ENCODE data around the gene OBP2A. TPM values are rescaled to one million over a fixed set of nuclear protein-coding genes. Genes with fewer than 3 reads are reported as not detected.
"Not testable (repeated sequence)": the region's sequence is repeated elsewhere in the genome, so short reads cannot be mapped to it uniquely, and the experiment has no call there.

The OBP2A gene
- total and polyA plus RNA-seq, 9 donors, result not detected

DNA sequence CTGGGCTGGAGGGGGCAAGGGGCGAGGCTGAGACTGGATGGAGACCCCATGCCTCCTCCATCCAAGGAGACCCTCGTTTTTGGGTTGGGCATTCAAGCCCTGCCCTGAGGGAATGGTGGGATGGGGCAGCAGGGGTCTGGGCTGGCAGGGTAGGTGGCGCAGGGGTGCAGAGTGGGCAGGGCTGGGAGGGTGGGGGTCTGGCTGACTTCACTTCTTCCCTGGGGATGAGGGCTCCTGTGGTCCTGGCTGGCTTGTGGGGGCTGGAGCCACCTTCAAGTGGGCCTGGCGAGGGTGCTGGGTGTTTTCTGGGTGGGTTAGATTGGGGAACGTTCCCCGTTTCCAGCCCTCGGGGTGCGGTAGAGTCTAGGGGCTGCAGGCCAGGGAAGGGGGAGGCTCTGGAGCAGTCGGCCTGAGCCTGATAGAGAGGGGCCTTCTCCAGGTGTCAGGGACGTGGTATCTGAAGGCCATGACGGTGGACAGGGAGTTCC lies 24.3 kb upstream of the OBP2A start:
- 86% methylated on average over 5 of the region's 11 CpGs for WGBS (ENCODE audit: insufficient coverage)
- Histone ChIP-seq H3K4me3 (ENCODE audit: low read length) (no peak overlapping the region), H3K9me3 (replicated peaks; ENCODE audit: control insufficient read depth, low read depth, low read length) (no peaks in the 10 kb centered on the region), H3K4me1 (ENCODE audit: control insufficient read depth, insufficient read depth, low read length) (no peaks in the 10 kb centered on the region), H3K36me3 (ENCODE audit: control insufficient read depth, insufficient read depth, low read length) (no peaks in the 10 kb centered on the region), H3K27ac (ENCODE audit: low read length) (no peak overlapping the region), H3K27me3 (ENCODE audit: control insufficient read depth, insufficient read depth, low read length) (peaks cover 2% of the 10 kb centered on the region)
- DNase-seq, result no peak

DNA sequence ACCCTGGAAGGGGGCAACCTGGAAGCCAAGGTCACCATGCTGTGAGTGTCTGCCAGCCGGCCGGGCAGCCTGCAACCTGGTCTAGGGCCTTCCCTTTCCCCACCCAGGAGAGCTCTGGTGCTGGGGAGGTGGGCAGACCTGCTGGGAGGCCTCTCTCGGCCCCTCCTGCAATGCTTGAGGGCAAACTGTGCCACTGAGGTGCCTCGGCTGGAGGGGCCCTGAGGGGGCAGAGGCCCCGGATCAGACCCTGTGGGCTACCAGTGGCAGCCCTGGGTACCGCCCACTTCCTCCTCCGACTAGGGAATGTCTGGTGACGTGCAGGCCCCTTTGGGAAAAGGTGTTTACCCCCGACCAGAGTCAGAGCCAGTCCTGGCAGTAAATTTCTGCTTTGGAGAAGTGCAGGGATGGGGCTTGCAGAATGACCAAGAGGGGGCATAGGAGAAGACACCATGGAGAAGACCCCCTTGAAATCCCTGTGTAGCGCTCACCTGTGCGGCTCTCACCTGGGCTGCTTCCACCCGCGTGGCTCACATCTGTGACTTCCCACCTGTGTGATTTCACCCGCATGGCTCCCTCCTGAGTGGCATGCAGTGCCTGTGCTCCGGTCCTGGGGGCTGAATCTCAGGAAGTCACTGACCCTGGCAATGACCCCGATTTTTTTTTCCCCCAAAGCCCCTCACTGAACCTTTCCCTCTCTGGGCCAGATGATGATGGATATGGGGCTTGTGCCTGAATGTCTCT lies 23.6 kb upstream of the OBP2A start:
- Histone ChIP-seq H3K27ac (ENCODE audit: low read length) (no peak overlapping the region), H3K4me1 (ENCODE audit: control insufficient read depth, insufficient read depth, low read length) (no peaks in the 10 kb centered on the region), H3K27me3 (ENCODE audit: control insufficient read depth, insufficient read depth, low read length) (peaks cover 2% of the 10 kb centered on the region), H3K36me3 (ENCODE audit: control insufficient read depth, insufficient read depth, low read length) (no peaks in the 10 kb centered on the region), H3K4me3 (ENCODE audit: low read length) (no peak overlapping the region), H3K9me3 (replicated peaks; ENCODE audit: control insufficient read depth, low read depth, low read length) (no peaks in the 10 kb centered on the region)
- DNase-seq, result no peak
- WGBS (ENCODE audit: insufficient coverage), result 56% methylated on average over 12 of the region's 16 CpGs

DNA sequence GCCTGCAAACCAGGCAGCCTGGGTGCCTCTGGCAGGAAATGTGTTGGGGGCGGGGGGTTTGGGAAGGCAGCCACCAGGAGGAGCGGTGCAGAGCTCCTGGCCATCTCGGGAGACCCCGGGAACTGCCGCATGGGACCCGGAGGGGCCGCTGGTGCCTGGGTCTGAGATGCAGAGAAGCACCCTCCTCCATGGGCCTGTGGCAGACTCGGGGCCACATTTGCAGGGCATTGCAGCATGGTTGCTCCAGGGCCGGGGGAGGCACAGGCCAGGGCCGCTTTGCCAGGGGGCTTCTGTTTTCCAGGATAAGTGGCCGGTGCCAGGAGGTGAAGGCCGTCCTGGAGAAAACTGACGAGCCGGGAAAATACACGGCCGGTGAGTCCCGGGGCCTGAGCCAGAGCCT lies 23.0 kb upstream of the OBP2A start:
- Histone ChIP-seq H3K4me3 (ENCODE audit: low read length) (no peak overlapping the region), H3K36me3 (ENCODE audit: control insufficient read depth, insufficient read depth, low read length) (no peaks in the 10 kb centered on the region), H3K27me3 (ENCODE audit: control insufficient read depth, insufficient read depth, low read length) (peaks cover 2% of the 10 kb centered on the region), H3K9me3 (replicated peaks; ENCODE audit: control insufficient read depth, low read depth, low read length) (no peaks in the 10 kb centered on the region), H3K27ac (ENCODE audit: low read length) (no peak overlapping the region), H3K4me1 (ENCODE audit: control insufficient read depth, insufficient read depth, low read length) (no peaks in the 10 kb centered on the region)
- WGBS (ENCODE audit: insufficient coverage), result 46% methylated on average over 13 of the region's 17 CpGs
- DNase-seq, result no peak

DNA sequence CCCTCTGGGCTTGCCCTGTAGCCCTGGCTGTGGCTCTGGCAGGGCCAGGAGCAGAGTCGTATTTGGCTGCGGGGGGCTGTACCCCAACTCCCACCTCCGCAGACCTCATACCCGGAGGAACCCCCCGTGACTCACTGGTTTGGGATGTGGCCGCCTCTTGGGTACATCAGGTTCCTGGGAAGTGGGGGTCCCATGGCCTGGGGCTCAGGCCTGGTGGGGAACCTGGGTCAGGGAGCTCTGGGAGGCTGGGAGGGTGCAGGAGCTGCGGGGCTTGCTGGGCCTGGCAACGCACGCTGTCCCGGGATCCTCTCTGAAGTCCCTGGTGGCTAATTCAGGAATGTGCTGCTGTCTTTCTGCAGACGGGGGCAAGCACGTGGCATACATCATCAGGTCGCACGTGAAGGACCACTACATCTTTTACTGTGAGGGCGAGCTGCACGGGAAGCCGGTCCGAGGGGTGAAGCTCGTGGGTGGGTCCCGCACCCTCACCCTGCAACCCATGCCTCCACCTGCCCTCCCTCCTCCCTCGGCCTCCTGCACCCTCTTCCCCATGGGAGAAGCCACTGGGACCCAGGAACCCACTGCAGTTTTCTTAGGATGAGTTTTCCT lies 22.3 kb upstream of the OBP2A start:
- Histone ChIP-seq H3K9me3 (replicated peaks; ENCODE audit: control insufficient read depth, low read depth, low read length) (no peaks in the 10 kb centered on the region), H3K27ac (ENCODE audit: low read length) (no peak overlapping the region), H3K4me3 (ENCODE audit: low read length) (no peak overlapping the region), H3K4me1 (ENCODE audit: control insufficient read depth, insufficient read depth, low read length) (no peaks in the 10 kb centered on the region), H3K36me3 (ENCODE audit: control insufficient read depth, insufficient read depth, low read length) (no peaks in the 10 kb centered on the region), H3K27me3 (ENCODE audit: control insufficient read depth, insufficient read depth, low read length) (peaks cover 2% of the 10 kb centered on the region)
- 68% methylated on average over 21 of the region's 21 CpGs for WGBS (ENCODE audit: insufficient coverage)
- no peak for DNase-seq

DNA sequence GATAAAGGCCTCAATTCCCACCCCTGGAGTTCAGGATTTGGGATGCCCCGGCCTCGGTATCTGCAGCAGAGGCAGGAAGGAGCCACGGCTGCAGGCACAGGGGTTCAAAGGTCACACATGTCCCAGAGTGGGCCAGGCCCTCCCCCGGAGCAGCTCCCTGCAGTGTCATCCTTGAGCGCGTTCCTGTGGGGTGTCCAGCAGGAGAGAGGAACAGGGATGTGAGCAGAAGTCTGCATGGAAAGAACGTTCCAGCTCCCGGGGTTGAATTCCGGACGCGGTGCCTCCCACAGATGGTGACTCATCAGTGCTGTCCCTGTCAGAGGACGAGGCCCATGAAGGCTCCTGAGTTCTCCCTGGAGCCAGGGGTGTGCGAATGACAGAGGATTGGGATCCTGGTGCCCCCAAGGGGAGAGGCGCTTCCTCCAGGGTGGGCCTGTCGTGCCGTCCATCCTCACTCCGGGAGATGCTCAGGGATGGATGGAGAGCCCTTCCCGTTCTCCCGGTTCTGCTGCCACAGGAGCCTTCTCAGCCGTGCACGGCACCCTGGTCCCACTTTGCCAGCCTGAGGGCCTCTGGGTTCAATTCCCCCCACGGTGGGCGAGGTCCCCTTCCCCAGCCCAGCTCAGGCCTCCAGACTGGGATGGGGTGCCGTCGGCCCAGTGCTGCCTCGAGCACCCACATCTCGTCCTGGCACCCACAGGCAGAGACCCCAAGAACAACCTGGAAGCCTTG lies 21.6 kb upstream of the OBP2A start:
- DNase-seq, result no peak
- no peaks in the 10 kb centered on the region for H3K36me3 ChIP-seq (ENCODE audit: control insufficient read depth, insufficient read depth, low read length)
- no peak overlapping the region for H3K27ac ChIP-seq (ENCODE audit: low read length)
- H3K27me3 ChIP-seq (ENCODE audit: control insufficient read depth, insufficient read depth, low read length), result peaks cover 2% of the 10 kb centered on the region
- no peaks in the 10 kb centered on the region for H3K4me1 ChIP-seq (ENCODE audit: control insufficient read depth, insufficient read depth, low read length)
- no peak overlapping the region for H3K4me3 ChIP-seq (ENCODE audit: low read length)
- 55% methylated on average over 24 of the region's 27 CpGs for WGBS (ENCODE audit: insufficient coverage)
- H3K9me3 ChIP-seq (replicated peaks; ENCODE audit: control insufficient read depth, low read depth, low read length), result no peaks in the 10 kb centered on the region

DNA sequence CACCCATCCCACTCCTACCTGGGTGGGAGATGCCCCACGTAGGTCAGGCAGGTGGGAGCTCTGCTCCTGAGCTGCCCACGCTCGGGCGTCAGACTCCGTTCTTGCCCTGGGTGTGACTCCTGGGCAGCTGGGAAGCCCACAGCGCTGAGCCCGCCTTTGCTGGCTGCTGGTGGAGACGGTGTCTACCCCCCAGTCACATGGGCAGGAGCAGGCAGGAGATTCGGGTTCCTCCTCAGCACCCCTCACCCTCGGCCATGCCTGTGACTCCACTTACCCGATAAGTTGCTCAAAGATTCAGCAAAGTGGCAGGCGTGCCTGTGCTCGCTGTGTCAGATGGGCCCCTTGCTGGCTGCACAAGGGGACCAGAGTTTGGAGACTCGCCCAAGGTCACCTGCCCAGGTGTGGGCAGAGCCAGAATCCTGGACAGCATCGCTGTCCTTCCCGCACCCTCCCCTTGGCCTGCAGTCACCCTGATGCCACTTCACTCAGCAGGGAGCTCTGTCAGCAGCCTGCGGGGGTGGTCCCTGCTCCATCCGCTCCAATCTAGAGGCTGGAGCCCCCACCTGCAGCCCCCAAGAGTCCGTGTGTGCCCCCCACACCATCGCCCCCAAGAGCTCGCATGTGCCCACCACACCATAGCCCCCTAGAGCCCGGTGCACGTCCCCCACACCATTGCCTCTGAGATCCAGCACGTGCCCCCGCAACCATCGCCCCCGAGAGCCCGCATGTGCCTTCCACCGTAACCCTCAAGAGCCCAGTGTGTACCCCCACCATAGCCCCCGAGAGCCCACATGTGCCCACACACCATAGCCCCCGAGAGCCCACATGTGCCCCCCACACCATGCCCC lies 20.5 kb upstream of the OBP2A start:
- H3K27ac ChIP-seq (ENCODE audit: low read length), result no peak overlapping the region
- peaks cover 2% of the 10 kb centered on the region for H3K27me3 ChIP-seq (ENCODE audit: control insufficient read depth, insufficient read depth, low read length)
- H3K9me3 ChIP-seq (replicated peaks; ENCODE audit: control insufficient read depth, low read depth, low read length), result no peaks in the 10 kb centered on the region
- WGBS (ENCODE audit: insufficient coverage), result 78% methylated on average over 19 of the region's 31 CpGs
- no peak for DNase-seq
- H3K4me3 ChIP-seq (ENCODE audit: low read length), result no peak overlapping the region
- no peaks in the 10 kb centered on the region for H3K4me1 ChIP-seq (ENCODE audit: control insufficient read depth, insufficient read depth, low read length)
- H3K36me3 ChIP-seq (ENCODE audit: control insufficient read depth, insufficient read depth, low read length), result no peaks in the 10 kb centered on the region

DNA sequence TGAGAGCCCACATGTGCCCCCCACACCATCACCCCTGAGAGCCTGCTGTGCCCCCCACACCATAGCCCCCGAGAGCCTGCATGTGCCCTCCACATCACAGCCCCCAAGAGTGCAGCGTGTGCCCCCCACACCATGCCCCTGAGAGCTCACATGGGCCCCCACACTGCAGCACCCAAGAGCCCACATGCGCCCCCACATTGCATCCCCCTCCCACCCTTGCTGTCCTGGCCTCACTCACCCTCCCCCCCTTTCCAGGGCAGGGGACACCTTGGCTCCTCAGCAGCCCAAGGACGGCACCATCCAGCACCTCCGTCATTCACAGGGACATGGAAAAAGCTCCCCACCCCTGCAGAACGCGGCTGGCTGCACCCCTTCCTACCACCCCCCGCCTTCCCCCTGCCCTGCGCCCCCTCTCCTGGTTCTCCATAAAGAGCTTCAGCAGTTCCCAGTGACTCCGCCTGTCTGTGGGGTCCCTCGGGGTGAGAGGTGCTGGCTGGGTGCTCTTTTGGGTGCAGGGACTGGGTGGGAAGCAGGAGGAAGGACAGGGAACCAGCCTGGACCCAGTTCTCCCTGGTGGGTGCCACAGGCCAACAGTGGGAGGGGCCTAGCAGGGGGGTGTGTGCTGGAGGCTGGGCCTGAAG lies 19.7 kb upstream of the OBP2A start:
- no peaks in the 10 kb centered on the region for H3K4me1 ChIP-seq (ENCODE audit: control insufficient read depth, insufficient read depth, low read length)
- no peak for DNase-seq
- WGBS (ENCODE audit: insufficient coverage), result 51% methylated on average over 4 of the region's 11 CpGs
- peaks cover 2% of the 10 kb centered on the region for H3K27me3 ChIP-seq (ENCODE audit: control insufficient read depth, insufficient read depth, low read length)
- no peak overlapping the region for H3K27ac ChIP-seq (ENCODE audit: low read length)
- no peak overlapping the region for H3K4me3 ChIP-seq (ENCODE audit: low read length)
- no peaks in the 10 kb centered on the region for H3K36me3 ChIP-seq (ENCODE audit: control insufficient read depth, insufficient read depth, low read length)
- no peaks in the 10 kb centered on the region for H3K9me3 ChIP-seq (replicated peaks; ENCODE audit: control insufficient read depth, low read depth, low read length)

DNA sequence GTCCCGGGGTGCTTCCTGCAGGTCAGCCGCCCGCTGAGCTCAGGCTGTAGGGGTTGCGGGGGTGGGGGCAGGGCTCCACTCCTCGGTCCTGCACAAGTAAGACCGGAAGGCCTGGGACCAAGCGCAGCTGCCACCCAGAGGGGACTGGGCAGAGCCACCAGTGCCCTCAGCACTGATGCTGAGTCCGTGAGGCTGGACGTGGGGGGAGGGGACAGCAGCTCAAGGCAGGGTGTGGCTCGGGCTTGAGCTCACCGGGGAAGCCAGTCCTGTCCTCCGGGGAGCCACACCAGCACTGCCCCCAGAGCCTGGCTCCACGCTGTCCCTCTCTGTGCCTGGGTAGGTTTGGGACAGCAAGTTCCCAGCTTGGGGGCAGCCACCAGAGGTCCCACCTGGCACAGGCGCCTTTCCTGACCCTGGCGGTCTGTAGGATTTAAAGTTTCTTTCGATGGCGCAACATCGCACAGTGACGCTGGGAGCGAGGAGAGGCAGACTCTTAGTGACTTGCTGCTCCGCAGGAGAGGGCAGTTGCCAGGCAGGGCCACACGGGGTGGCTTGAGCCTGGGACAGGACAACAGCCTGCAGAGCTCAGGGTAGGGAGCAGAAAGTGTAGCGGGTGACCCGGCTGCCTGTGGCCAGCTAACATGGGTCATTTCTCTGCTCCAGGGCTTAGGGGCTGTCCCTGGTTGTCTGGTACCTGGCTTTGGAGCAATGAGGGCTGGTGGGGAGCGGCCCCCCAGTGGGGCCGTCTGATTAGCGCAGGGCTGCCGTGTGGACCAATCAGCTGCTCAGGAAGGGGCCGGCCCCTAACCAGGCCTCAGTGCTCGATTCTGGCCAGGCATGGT lies 19.0 kb upstream of the OBP2A start:
- no peaks in the 10 kb centered on the region for H3K4me1 ChIP-seq (ENCODE audit: control insufficient read depth, insufficient read depth, low read length)
- DNase-seq, result no peak
- no peak overlapping the region for H3K27ac ChIP-seq (ENCODE audit: low read length)
- H3K4me3 ChIP-seq (ENCODE audit: low read length), result no peak overlapping the region
- 59% methylated on average over 28 of the region's 30 CpGs for WGBS (ENCODE audit: insufficient coverage)
- H3K36me3 ChIP-seq (ENCODE audit: control insufficient read depth, insufficient read depth, low read length), result no peaks in the 10 kb centered on the region
- H3K27me3 ChIP-seq (ENCODE audit: control insufficient read depth, insufficient read depth, low read length), result peaks cover 2% of the 10 kb centered on the region
- H3K9me3 ChIP-seq (replicated peaks; ENCODE audit: control insufficient read depth, low read depth, low read length), result no peaks in the 10 kb centered on the region

DNA sequence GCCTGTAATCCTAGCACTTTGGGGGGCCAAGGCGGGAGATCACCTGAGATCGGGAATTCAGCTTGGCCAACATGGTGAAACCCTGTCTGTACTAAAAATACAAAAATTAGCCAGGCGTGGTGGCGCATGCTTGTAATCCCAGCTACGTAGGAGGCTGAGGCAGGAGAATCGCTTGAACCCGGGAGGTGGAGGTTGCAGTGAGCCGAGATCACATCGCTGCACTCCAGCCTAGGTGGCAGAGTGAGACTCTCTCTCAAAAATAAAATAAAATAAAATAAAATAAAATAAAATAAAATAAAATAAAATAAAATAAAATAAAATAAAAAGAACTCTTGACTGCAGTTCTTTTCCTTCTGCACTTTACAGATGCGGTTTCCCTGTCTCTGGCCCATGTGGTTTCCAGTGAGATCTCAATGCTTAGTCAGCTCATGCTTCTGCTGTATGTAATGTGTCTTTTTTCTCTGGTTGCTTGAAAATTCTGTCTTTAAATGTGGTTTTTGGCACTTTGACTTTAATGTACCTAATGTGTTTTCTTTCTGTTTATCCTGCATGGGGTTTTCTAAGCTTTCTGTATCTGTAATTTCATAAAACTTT lies 17.0 kb upstream of the OBP2A start:
- not testable (repeated sequence) for H3K9me3 ChIP-seq (replicated peaks; ENCODE audit: control insufficient read depth, low read depth, low read length); H3K27ac ChIP-seq (ENCODE audit: low read length); H3K27me3 ChIP-seq (ENCODE audit: control insufficient read depth, insufficient read depth, low read length); H3K4me3 ChIP-seq (ENCODE audit: low read length); H3K4me1 ChIP-seq (ENCODE audit: control insufficient read depth, insufficient read depth, low read length); H3K36me3 ChIP-seq (ENCODE audit: control insufficient read depth, insufficient read depth, low read length); DNase-seq
- WGBS (ENCODE audit: insufficient coverage), result no CpG with 5 or more reads among the region's 10 CpGs

Measured in muscle of leg (tissue), 11 donors.